ENCODE measurements around the gene MS4A18. TPM values are rescaled to one million over a fixed set of nuclear protein-coding genes. Genes with fewer than 3 reads are reported as not detected.

Gene MS4A18
- total RNA-seq, 2 donors from 2014 or later, result not detected

DNA sequence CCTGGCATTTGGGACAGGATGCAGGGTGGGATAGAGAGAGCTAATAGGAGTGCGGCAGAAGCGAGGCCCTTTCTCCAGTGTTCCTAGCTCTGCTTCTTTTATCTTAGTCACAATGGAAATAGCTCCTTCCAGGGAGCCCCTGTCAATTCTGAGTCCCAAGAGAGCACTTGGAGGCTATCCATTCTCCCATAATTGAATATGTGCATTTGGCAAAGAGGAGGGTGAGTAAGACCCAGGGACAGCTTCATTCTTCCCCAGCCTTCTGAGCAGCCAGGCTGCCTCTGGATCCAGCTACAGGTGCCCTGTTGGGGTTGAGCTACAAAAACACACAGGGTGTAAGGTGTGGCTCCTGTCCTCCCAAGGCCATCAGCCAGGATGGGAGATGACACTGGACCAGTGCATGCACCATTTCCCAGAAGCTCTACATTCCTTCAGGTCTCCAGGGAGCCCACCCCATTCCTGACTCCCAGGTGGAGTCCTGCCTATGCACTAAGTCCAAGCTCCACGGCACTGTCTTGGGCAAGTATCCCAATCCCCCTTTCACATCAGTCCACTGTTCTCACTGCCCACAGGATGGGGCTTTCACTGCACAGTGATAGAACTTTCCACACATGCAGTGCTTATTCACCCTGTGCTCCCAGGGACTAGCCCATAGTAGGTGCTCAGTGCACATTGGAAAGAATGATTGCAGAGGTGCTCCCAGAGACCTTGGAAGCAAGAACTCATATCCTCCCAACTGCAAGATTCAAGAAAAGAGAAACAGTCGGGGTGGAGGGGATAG, 66.8 kb downstream of the MS4A18 start:
- no peaks in the 10 kb centered on the region for H3K27me3 ChIP-seq (replicated peaks; ENCODE audit: insufficient read depth)
- no peaks in the 10 kb centered on the region for H3K9me3 ChIP-seq
- no peak overlapping the region for H3K27ac ChIP-seq
- intact Hi-C loops (cut with DNase I), result no loop called here
- 98% methylated on average over 4 of the region's 4 CpGs for WGBS
- no peak for TF ChIP-seq CTCF (IDR thresholded peaks at IDR 0.05)
- no peak for TF ChIP-seq POLR2A (IDR thresholded peaks at IDR 0.05)
- H3K4me1 ChIP-seq (replicated peaks), result no peaks in the 10 kb centered on the region
- DNase-seq (ENCODE audit: low spot score), result no peak
- no peak overlapping the region for H3K4me3 ChIP-seq
- no peaks in the 10 kb centered on the region for H3K36me3 ChIP-seq

GRCh38 chr11:60792521-60792920, 68.0 kb downstream of the MS4A18 start:
- Histone ChIP-seq H3K36me3 (no peaks in the 10 kb centered on the region), H3K27me3 (replicated peaks; ENCODE audit: insufficient read depth) (no peaks in the 10 kb centered on the region), H3K27ac (no peak overlapping the region), H3K9me3 (no peaks in the 10 kb centered on the region), H3K4me3 (no peak overlapping the region), H3K4me1 (replicated peaks) (no peaks in the 10 kb centered on the region)
- DNase-seq (ENCODE audit: low spot score), result no peak
- intact Hi-C loops (cut with DNase I), result no loop called here
- 88% methylated on average over 3 of the region's 3 CpGs for WGBS
- TF ChIP-seq POLR2A (IDR thresholded peaks at IDR 0.05) (no peak), CTCF (IDR thresholded peaks at IDR 0.05) (no peak), POLR2AphosphoS5 (IDR thresholded peaks at IDR 0.05) (no peak)

Other genes with a start within 250 kb of the MS4A18 start
- not detected for gene MS4A12, start 231.9 kb upstream of the MS4A18 start, total RNA-seq
- not detected for gene MS4A13, start 209.3 kb upstream of the MS4A18 start, total RNA-seq
- 1 to 10 TPM in 1 of 2 donors, under 1 TPM in 1; 0.68 to 1.1 TPM for gene MS4A8, start 25.1 kb upstream of the MS4A18 start, total RNA-seq
- gene MS4A15, start 32.1 kb downstream of the MS4A18 start, total RNA-seq, result not detected
- under 1 TPM in 1 of 2 donors, not detected in 1; 0.45 TPM for gene MS4A10, start 60.6 kb downstream of the MS4A18 start, total RNA-seq
- 10 to 100 TPM; 48.7 to 56.7 TPM for gene CCDC86, start 117.4 kb downstream of the MS4A18 start, total RNA-seq
- gene PTGDR2, start 131.2 kb downstream of the MS4A18 start, total RNA-seq, result under 1 TPM; 0.34 to 0.46 TPM
- under 1 TPM; 0.68 to 0.80 TPM for gene ZP1, start 142.8 kb downstream of the MS4A18 start, total RNA-seq
- 100 to 1,000 TPM; 147 to 181 TPM for gene PRPF19, start 181.9 kb downstream of the MS4A18 start, total RNA-seq
- gene TMEM109, start 189.4 kb downstream of the MS4A18 start, total RNA-seq, result 100 to 1,000 TPM; 106 to 122 TPM
- 10 to 100 TPM; 18.7 to 44.5 TPM for gene TMEM132A, start 199.7 kb downstream of the MS4A18 start, total RNA-seq
- gene SLC15A3, start 227.5 kb downstream of the MS4A18 start, total RNA-seq, result 10 to 100 TPM in 1 of 2 donors, 1 to 10 TPM in 1; 3.3 to 19.4 TPM
- gene CD6, start 247.0 kb downstream of the MS4A18 start, total RNA-seq, result 1 to 10 TPM in 1 of 2 donors, under 1 TPM in 1; 0.51 to 1.2 TPM

Measured in prostate gland (tissue), 2 donors.